Measurements from ENCODE around the gene RFPL1.

Gene RFPL1

DNA sequence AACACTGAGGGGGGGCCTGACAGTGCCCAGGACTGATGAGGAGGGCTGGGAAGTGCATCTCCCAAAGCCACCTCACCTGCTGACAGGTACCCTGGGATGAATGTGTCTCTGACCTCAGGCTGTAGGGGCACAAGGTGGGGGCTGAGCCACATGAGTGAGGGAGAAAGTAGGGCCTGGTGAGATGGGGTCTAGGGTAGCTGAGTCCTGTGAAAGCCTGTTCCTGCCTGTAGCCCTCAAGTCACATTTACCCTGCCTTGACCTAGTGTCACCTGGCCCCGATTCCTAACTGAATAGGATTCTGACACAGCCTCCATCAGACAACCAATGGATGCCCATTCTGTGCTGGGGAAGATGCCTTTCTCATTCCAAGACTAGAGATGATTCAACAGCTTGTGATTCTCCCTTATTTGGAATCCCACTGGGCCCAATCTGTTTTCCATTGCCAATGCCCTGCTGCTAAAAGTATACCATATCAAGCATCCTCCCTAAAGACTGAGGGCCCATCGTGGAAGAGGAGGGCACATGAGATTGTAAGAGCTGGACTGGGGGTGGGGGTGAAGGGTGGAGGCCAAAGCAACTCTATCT, 11.1 kb upstream of the RFPL1 start:
- TF ChIP-seq, protein P1, sequence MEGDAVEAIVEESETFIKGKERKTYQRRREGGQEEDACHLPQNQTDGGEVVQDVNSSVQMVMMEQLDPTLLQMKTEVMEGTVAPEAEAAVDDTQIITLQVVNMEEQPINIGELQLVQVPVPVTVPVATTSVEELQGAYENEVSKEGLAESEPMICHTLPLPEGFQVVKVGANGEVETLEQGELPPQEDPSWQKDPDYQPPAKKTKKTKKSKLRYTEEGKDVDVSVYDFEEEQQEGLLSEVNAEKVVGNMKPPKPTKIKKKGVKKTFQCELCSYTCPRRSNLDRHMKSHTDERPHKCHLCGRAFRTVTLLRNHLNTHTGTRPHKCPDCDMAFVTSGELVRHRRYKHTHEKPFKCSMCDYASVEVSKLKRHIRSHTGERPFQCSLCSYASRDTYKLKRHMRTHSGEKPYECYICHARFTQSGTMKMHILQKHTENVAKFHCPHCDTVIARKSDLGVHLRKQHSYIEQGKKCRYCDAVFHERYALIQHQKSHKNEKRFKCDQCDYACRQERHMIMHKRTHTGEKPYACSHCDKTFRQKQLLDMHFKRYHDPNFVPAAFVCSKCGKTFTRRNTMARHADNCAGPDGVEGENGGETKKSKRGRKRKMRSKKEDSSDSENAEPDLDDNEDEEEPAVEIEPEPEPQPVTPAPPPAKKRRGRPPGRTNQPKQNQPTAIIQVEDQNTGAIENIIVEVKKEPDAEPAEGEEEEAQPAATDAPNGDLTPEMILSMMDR (conservative IDR thresholded peaks at IDR 0.05; ENCODE audit: low read depth), result no peak
- no peak overlapping the region for H3K27ac ChIP-seq
- POLR2A ChIA-PET (ENCODE audit: low non-redundant PET), result no interaction called here
- DNase-seq (ENCODE audit: low spot score), result no peak
- CTCF ChIA-PET, result interaction anchor here (0.6 to 0.7 kb wide), 2 partner anchors 95 to 1359 kb away, joined by 4 to 5 read pairs; no protein-coding TSS in a partner anchor

DNA sequence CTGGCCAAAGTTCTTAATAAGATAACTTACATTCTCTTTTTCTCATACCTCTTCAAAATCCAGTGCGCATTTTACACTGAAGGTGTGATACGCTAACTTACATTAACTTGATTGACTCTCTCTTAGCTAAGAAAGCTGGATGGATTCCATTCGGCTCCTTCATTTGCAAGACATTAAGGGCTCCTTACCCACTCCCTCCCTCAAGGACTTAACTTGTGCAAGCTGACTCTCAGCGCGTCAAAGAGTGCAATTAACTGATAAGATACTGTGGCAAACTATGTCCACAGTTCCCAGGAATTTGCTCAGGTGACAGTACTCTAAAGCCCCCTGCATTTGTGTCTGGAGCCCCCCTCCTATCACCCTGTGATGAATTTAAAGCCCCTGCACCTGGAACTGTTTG, 6.4 kb upstream of the RFPL1 start:
- no peak for DNase-seq (ENCODE audit: low spot score)
- POLR2A ChIA-PET (ENCODE audit: low non-redundant PET), result no interaction called here
- TF ChIP-seq, protein P1 (conservative IDR thresholded peaks at IDR 0.05; ENCODE audit: low read depth), result no peak
- CTCF ChIA-PET, result no interaction called here
- no peak overlapping the region for H3K27ac ChIP-seq

DNA sequence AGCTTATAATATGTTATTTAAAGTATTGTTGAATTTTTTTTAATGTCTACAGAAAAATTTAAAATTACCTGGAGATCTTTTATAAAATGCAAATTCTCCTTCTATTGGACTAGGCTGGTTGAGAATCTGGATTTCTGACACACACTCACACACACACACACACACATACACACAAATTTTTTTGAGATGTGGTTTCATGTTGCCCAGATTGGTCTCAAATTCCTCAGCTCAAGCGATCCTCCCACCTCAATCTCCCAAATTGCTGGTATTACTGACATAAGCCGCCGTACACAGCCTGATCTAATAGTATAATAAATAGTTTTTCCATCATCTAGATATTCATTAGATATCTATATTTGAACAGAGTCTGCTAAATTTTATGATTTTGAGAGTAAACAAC, 4.5 kb upstream of the RFPL1 start:
- TF ChIP-seq, protein P1 (conservative IDR thresholded peaks at IDR 0.05; ENCODE audit: low read depth), result no peak
- POLR2A ChIA-PET (ENCODE audit: low non-redundant PET), result no interaction called here
- no peak for DNase-seq (ENCODE audit: low spot score)
- H3K27ac ChIP-seq, result no peak overlapping the region
- CTCF ChIA-PET, result no interaction called here

DNA sequence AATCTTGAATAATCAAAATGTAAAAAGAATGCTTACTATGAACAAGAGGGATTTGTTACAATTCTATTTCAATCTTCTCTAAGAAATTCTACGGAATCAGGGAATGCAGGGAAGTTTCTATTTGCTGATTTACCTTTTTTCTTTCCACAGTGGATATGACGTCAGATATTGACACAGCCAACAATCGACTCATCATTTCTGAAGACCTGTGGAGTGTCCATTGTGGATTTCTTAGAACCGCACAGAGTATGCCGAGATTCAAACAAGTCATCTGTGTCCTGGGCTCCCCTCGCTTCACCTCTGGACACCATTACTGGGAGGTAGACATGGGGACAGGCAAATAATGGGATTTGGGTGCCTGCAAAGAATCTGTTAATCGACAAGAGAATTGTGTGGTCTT, 4.1 kb upstream of the RFPL1 start:
- no peak for DNase-seq (ENCODE audit: low spot score)
- ChIA-PET POLR2A (ENCODE audit: low non-redundant PET) (no interaction called here), CTCF (no interaction called here)
- no peak overlapping the region for H3K27ac ChIP-seq
- TF ChIP-seq, protein P1 (conservative IDR thresholded peaks at IDR 0.05; ENCODE audit: low read depth), result no peak

DNA sequence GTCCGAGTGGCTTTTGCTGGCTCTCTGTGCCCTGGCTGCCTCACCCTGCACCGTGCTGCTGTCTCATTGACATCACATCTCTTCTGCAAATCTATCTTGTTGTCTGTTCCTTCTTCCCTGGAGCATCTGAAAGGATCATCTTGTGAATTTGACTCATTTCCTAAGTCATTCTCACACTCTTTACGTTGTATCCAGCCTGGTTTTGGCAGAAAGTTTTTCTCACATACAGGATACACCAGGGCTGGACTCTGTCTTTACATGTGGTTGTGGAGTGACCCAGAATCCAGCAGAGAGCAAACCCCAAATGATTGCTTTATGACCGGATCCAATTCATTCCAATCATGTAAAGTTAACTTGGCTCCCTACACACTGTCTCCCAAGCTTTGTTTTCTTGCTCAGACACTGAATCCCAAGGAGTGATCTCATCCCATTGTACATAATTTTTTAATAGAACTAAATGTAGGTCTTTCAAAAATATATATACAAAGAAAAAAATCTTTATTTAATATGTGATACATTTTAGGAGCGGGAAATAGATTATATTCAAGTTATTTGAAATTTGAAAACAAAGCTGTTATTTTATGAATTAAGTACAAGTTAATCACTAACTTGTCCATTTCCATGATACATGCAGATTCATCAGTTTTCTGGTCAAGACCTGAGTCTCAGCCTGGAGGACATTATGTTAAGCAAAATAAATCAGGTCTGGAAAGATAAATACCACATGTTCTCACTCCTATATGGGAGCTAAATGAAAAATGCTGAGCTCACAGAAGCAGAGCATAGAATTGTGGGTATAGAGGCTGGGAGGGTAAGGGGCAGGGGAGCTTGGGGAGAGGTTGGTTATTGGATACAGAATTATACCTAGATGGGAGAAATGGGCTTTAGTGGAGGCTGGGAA, 2.9 kb upstream of the RFPL1 start:
- CTCF ChIA-PET, result interaction anchor here (0.6 kb wide), 2 partner anchors 182 to 603 kb away, joined by 3 to 4 read pairs; no protein-coding TSS in a partner anchor
- TF ChIP-seq, protein P1 (conservative IDR thresholded peaks at IDR 0.05; ENCODE audit: low read depth), result no peak
- POLR2A ChIA-PET (ENCODE audit: low non-redundant PET), result no interaction called here
- H3K27ac ChIP-seq, result no peak overlapping the region
- DNase-seq (ENCODE audit: low spot score), result no peak

DNA sequence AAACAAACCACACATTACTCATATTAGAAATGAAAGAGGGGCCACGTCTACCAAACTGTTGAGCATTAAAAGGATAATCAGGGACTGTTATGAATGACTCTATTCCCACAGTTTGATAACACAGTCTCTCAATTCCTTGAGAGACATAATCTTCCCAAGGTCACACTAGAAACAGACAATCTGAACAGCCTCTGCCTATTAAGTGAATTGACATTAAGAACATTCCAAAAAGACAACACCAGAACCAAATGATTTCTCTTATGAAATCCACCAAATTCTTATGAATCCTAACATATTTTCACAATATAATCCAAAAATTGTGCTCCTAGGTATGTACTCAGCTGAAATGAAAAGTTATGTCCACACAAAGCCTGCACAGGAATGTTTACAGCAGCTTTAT, 4.6 kb downstream of the RFPL1 start:
- no peak for DNase-seq (ENCODE audit: low spot score)
- ChIA-PET CTCF (no interaction called here), POLR2A (ENCODE audit: low non-redundant PET) (no interaction called here)
- no peak overlapping the region for H3K27ac ChIP-seq
- TF ChIP-seq, protein P1 (conservative IDR thresholded peaks at IDR 0.05; ENCODE audit: low read depth), result no peak
